H1 (cell line): ENCODE measurements around the gene ASB6. TPM values are rescaled to one million over a fixed set of nuclear protein-coding genes. Genes with fewer than 3 reads are reported as not detected.
A peak's percentile ranks its signal among the peaks of the same experiment; 100 is the strongest.

Experiments used
- CHD1 ChIP-seq: IDR thresholded peaks from 2 replicates; pipeline ENCODE4 v1.6.1; 2012; ENCODE audit warnings: low read depth, low read length, improper control_type of control experiment
- CTBP2 ChIP-seq: IDR thresholded peaks from 2 replicates; pipeline ENCODE4 v1.7.0; 2011; ENCODE audit warnings: borderline replicate concordance, mild to moderate bottlenecking, moderate library complexity, mixed read lengths, low read length; ENCODE audit not compliant: insufficient read depth, insufficient read length
- EGR1 ChIP-seq: IDR thresholded peaks from 2 replicates; pipeline ENCODE4 v1.6.1; 2011; ENCODE audit warnings: low read depth, low read length, borderline replicate concordance
- GABPA ChIP-seq: IDR thresholded peaks from 2 replicates; pipeline ENCODE4 v1.6.1; 2011; ENCODE audit warnings: mild to moderate bottlenecking, low read length, moderate library complexity, borderline replicate concordance; ENCODE audit not compliant: insufficient read depth
- GTF2F1 ChIP-seq: IDR thresholded peaks from 2 replicates; pipeline ENCODE4 v1.6.1; 2012; ENCODE audit warnings: low read depth, low read length, improper control_type of control experiment, borderline replicate concordance
- HDAC2 ChIP-seq, 2 experiments: fragments of 300-600 bp in 1 of 2; sonication (generic) in 1 of 2; IDR thresholded peaks; 2 replicates each; pipeline ENCODE4 v1.6.1; 2011 to 2012; ENCODE audit warnings: low read depth in 2 of 2, low read length in 2 of 2, mild to moderate bottlenecking in 2 of 2, moderate library complexity in 2 of 2, borderline replicate concordance in 1 of 2, inconsistent platforms in 1 of 2
- HDAC6 ChIP-seq: IDR thresholded peaks from one replicate; pipeline ENCODE4 v1.7.1; 2012; ENCODE audit warnings: low read depth, mild to moderate bottlenecking, inconsistent platforms, low read length, moderate library complexity
- NRF1 ChIP-seq: IDR thresholded peaks from 2 replicates; pipeline ENCODE4 v1.6.1; 2011; ENCODE audit warnings: mild to moderate bottlenecking, low read depth, low read length, improper control_type of control experiment
- POU5F1 ChIP-seq: IDR thresholded peaks from 2 replicates; pipeline ENCODE4 v1.6.1; 2011; ENCODE audit warnings: low read depth, mild to moderate bottlenecking, low read length, moderate library complexity
- RAD21 ChIP-seq, 2 experiments: IDR thresholded peaks in 1 of 2; conservative IDR thresholded peaks in 1 of 2; 2 replicates each; pipeline ENCODE4 v1.6.1; 2011; ENCODE audit warnings: low read depth in 2 of 2, low read length in 2 of 2, improper control_type of control experiment in 1 of 2, inconsistent platforms in 1 of 2, mild to moderate bottlenecking in 1 of 2, moderate library complexity in 1 of 2
- SAP30 ChIP-seq: fragments of 300-600 bp; sonication (generic); IDR thresholded peaks from 2 replicates; pipeline ENCODE4 v1.7.1; 2012; ENCODE audit warnings: low read length, moderate library complexity, mild to moderate bottlenecking, inconsistent platforms; ENCODE audit not compliant: insufficient read depth, insufficient replicate concordance
- SP1 ChIP-seq: IDR thresholded peaks from 2 replicates; pipeline ENCODE4 v1.6.1; 2011; ENCODE audit warnings: low read depth, low read length
- TAF7 ChIP-seq: optimal IDR thresholded peaks from 2 replicates; pipeline ENCODE3; 2011; ENCODE audit warnings: low read depth, mild to moderate bottlenecking, inconsistent platforms, low read length, moderate library complexity, borderline replicate concordance
- TEAD4 ChIP-seq: IDR thresholded peaks from 2 replicates; pipeline ENCODE4 v1.6.1; 2012; ENCODE audit warnings: low read depth, low read length, inconsistent platforms, mixed read lengths
- ZNF274 ChIP-seq: IDR thresholded peaks from 2 replicates; pipeline ENCODE4 v1.7.0; 2012; ENCODE audit warnings: low read length, borderline replicate concordance; ENCODE audit errors: extremely low read depth
- polyA plus RNA-seq, 7 experiments: library from polyadenylated mRNA; depleted of rRNA in 3 of 7; stranded (reverse) in 5 of 7; unstranded in 2 of 7; fragments of >200 nt in 5 of 7; fragments of 200-250 nt in 2 of 7; gene quantifications; 1 replicate in 5 of 7; 2 replicates in 1 of 7; 4 replicates in 1 of 7; pipeline versions ENCODE4 v1.2.1 to v1.2.3, GENCODE V29; 2011 to 2013; ENCODE audit warnings: missing spikeins in 2 of 7, mixed read lengths in 2 of 7
- total RNA-seq: library from RNA; stranded (reverse); fragmentation: NEBNext Ultra II Directional; extraction: Animal tissue kit (Norgen Biotek cat#: 25700); gene quantifications from 2 replicates; pipeline ENCODE4 v1.2.1, GENCODE V29; 2021
- TF ChIP-seq, protein P1 (sequence below), 3 experiments: IDR thresholded peaks; 1 replicate in 2 of 3; 2 replicates in 1 of 3; pipeline versions ENCODE4 v1.5.1 to v1.6.1; 2011; ENCODE audit warnings: low read length in 3 of 3, mild to moderate bottlenecking in 3 of 3, inconsistent platforms in 2 of 3, low read depth in 1 of 3, moderate library complexity in 1 of 3; ENCODE audit not compliant: insufficient read depth in 1 of 3; ENCODE audit errors: control extremely low read depth in 1 of 3

ASB6 gene
- total and polyA plus RNA-seq, 2 of the 8 experiments (the other 6 are each of a cell fraction or from before 2014, with no cell fraction given) = 14.0 to 17.3 TPM

DNA sequence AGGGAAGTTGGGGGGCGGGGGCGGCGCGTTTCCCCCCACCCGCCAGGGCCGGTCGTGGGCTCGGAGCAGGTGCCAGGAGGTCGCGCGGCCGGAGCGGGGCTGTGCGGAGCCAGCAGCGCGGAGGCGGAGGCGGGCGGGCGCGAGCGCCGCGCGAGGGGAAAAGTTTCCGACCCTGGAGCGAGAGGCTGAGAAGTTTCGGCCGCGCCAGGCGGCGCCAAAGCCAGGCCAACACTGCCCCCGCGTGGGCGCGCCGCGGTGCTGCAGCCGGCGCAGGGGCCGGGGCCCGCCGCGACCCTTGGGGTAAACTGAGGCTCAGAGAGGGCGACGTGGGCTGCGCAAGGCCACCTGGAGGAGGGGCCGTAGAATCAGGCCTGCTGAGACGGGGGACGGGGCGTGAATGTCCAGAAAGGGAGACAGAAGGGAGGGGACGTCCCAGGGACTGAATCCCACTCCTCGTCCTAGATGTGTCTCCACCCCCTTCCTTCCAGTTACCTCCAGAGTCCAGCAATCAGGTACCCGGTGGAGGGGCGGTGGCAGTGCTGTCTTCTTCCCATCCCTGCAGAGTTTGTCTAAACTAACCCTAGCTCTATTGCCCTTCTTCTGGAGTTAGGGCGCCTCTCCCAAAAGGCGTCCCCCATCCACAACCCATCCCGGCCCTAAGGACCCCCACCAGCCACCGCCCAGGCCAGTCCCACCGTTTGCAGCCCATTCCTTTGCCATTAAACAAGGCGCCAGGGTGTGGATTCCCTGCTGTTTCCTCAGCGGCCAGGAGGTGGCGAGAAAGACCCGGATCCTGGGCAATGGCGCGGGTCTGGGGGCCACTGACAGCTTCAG is 31.3 kb downstream of the ASB6 start (continued):
- TF ChIP-seq EGR1 (no peak), HDAC6 (no peak), POU5F1 (no peak), GTF2F1 (no peak), HDAC2 (IDR thresholded peaks at IDR 0.05; ENCODE audit: borderline replicate concordance in 1 of 2, low read depth in 2 of 2, low read length in 2 of 2) (0 out of 4 replicates have a peak, but pooled peaks of 1 of the 2 experiments have one; percentile 51), CTBP2 (no peak), TAF7 (peak; percentile 49), NRF1 (no peak), SAP30 (no peak), ZNF274 (no peak), GABPA (peak; percentile 61; the same call in 1 of the 2 replicates), RAD21 (IDR thresholded peaks at IDR 0.05 in 1 of 2, conservative IDR thresholded peaks at IDR 0.05 in 1 of 2; ENCODE audit: low read depth in 2 of 2, low read length in 2 of 2) (peak; percentile 90 to 95), CHD1 (no peak), SP1 (no peak), TEAD4 (no peak)
- TF ChIP-seq, protein P1, sequence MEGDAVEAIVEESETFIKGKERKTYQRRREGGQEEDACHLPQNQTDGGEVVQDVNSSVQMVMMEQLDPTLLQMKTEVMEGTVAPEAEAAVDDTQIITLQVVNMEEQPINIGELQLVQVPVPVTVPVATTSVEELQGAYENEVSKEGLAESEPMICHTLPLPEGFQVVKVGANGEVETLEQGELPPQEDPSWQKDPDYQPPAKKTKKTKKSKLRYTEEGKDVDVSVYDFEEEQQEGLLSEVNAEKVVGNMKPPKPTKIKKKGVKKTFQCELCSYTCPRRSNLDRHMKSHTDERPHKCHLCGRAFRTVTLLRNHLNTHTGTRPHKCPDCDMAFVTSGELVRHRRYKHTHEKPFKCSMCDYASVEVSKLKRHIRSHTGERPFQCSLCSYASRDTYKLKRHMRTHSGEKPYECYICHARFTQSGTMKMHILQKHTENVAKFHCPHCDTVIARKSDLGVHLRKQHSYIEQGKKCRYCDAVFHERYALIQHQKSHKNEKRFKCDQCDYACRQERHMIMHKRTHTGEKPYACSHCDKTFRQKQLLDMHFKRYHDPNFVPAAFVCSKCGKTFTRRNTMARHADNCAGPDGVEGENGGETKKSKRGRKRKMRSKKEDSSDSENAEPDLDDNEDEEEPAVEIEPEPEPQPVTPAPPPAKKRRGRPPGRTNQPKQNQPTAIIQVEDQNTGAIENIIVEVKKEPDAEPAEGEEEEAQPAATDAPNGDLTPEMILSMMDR (IDR thresholded peaks at IDR 0.05; ENCODE audit: control extremely low read depth in 1 of 3, insufficient read depth in 1 of 3, low read depth in 1 of 3, low read length in 3 of 3) = peak in 2 of 3 experiments; percentile 89 to 96; a peak in 3 of 4 replicates
